ENCODE results near the gene MXRA7. TPM values are rescaled to one million over a fixed set of nuclear protein-coding genes. Genes with fewer than 3 reads are reported as not detected.
A peak's percentile ranks its signal among the peaks of the same experiment; 100 is the strongest.
"Not testable (repeated sequence)": the region's sequence is repeated elsewhere in the genome, so short reads cannot be mapped to it uniquely, and the experiment has no call there.

Gene MXRA7, protein sequence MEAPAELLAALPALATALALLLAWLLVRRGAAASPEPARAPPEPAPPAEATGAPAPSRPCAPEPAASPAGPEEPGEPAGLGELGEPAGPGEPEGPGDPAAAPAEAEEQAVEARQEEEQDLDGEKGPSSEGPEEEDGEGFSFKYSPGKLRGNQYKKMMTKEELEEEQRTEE
- total RNA-seq (2014; rRNA removed; shearing (Covaris generic)) = 93.4 and 96.7 TPM in 2 replicates

DNA sequence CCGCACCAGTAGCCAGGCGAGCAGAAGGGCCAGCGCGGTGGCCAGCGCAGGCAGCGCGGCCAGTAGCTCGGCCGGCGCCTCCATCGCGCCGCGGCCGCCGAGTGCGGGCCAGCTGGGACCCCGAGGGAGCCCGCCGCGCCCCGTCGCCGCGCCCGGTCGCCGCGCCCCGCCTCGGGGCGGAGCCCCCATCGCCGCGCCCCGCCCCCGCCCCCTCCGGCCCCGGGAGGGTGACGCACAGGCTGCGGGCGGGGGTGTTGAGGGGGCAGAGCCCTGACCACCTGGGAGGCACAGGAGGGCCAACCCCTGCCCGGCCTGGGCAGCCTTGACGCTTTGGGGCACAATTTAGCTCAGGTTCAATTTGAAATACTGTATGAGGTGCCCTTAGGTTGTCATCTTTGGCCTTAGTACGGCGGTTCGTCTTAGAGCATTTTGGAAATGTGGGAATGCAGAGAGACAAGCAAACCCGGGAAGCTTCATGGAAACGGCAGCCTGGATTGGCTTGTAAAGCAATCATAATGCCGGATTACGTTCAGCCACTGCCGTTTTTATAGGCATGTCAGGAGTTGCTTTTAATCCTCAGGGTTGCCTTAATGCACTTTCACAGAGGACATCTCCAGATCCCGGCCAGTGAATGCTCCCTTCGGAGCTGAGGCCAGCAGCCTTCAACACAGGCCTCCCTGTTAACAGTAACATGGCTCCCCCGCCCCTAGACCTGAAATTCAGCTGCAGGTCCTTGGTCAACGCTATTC lies at the start of gene MXRA7:
MXRA7 (minus strand) TSS at position 103 of the 749 bp plus-strand sequence; CDS start at position 84, 19 bp downstream.
- in situ Hi-C loops (cut with HindIII; ENCODE audit: low sequenced_read_pairs) = no loop called here
- DNase-seq (ENCODE audit: low spot score) = peak; percentile 82

DNA sequence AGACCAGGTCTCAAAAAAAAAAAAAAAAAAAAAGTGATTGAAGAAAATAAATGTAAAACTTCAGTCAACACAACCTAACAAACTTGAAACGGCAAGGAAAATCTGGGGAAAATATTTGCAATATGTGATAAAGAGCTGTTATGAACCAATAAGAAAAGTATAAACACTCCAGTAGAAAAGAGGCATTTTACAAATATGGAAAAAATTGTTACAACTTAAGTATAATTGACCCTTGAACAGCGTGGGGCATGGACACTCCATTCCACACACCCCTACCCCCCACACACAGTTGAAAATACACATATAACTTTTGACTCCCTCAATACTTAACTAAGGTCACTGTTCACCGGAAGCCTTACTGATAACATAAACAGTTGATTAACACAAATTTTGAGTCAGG lies 47.8 kb upstream of the MXRA7 start:
- DNase-seq (ENCODE audit: low spot score) = no peak

DNA sequence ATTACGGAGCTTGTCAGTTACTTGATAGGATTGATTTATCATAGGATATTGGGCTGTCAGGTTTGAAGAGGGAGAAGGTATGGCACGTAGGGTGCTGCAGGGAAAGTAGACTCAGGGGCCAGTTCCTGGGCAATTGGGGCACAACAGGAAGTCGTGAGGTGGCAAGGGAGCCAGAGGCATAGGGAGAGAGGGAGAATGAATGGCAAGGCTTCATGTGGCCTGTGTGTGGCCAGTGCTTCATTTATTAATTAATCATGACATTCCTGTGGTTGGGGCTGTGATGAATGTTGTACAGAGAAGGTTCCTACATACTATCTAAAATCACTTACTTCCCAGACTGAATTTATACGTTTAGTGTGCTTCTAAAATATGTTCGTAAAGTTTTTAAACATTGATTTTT lies 46.5 kb upstream of the MXRA7 start:
- no peak for DNase-seq (ENCODE audit: low spot score)
- in situ Hi-C loops (cut with HindIII; ENCODE audit: low sequenced_read_pairs) = no loop called here

More for the DNA sequence above, 47.8 kb upstream of the MXRA7 start:
- in situ Hi-C loops (cut with HindIII; ENCODE audit: low sequenced_read_pairs) = no loop called here

DNA sequence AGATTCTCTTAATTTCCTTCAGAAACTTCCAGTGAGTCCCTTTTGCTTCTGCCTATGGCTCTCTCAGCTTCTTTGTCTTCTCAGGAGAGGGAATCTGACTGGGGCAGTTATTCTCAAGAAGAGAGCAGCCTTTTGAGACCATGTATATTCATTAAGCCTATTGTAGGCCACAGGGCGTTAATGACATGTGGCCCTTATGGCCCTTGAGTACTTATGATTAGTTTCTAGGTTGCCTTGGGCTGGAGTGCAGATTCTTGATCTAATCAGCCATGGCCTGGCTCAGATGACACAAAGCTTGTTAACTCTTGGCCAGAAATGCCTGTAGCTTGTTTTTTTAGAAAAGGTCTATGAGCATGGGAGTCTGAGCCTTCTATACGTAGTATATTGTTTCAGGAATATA lies 44.5 kb upstream of the MXRA7 start:
- in situ Hi-C loops (cut with HindIII; ENCODE audit: low sequenced_read_pairs) = no loop called here
- no peak for DNase-seq (ENCODE audit: low spot score)

DNA sequence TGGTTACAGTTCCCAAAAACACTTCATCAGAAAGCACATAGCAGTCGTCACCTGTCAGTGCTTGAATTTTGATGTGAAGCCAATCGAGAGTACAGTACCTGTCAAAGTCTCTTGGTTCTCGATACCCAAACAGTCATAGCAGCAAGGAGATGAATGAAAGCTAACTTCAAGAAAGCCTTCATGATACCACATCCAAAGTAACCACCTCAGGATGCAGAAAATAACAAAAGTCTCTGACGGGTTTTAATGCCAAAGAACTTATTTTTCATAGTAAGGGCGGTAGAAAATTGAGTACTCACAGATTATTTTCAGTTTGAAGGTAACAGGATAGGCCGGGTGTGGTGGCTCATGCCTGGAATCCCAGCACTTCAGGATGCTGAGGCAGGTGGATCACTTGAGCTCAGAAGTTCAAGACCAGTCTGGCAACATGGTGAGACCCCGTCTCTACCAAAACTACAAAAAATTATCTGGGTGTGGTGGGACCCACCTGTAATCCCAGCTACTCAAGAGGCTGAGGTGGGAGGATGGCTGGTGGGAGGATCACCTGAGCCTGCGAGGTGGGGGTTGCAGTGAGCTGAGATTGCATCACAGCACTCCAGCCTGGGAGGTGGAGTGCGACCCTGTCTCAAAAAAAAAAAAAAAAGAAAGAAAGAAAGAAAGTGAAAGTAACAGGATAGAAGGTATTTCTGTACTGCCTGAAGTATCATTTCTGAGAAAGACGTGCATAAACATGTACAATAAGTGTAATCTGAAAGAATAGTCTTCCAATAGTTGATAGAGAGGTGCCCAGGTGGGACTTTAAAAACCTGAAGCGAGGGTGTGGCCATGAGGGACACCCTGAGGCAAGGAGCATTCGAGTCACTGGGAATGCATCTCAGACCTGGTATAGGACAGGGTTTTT lies 42.5 kb upstream of the MXRA7 start:
- no peak for DNase-seq (ENCODE audit: low spot score)
- in situ Hi-C loops (cut with HindIII; ENCODE audit: low sequenced_read_pairs) = no loop called here

DNA sequence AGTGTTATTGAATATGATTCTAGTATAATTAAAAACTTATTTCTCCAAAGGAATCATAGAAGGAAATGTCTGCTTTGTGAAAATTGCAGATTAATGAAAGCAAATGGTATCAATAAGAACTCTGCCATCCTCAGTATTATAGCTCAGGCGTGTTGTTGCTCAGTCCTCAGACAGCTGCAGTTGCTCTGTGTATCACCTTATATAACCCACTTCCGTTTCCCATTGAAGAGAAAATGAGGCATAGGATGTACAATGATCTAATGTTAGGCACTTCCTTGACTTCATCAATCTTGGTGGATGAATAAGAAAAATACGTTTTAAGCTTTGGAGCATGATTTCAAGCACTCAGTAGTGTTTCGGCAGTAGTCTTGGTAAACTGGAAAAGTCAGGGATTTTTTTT lies 41.2 kb upstream of the MXRA7 start:
- DNase-seq (ENCODE audit: low spot score) = no peak
- in situ Hi-C loops (cut with HindIII; ENCODE audit: low sequenced_read_pairs) = no loop called here

DNA sequence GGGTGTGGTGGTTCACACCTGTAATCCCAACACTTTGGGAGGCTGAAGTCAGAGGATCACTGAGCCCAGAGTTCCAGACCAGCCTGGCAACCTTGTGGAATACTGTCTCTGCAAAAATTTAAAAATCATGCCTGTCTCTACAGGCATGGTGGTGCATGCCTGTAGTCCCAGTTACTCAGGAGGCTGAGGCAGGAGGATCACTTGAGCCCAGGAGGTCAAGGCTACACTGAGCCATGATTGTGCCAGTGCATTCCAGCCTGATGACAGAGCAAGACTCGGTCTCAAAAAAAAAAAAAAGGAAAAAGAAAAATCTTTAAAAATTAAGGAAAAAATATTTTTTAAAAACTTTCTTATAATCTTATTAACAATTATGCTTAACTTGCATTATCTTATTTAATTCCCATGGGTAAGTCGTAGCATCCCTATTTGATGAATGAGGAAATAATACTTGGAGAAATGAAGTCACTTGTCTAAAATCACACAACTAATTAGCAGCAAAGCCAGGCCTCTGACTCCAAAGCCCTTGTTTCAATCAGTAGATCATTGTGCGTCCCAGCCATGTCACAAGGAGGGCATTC lies 40.7 kb upstream of the MXRA7 start:
- in situ Hi-C loops (cut with HindIII; ENCODE audit: low sequenced_read_pairs) = no loop called here
- no peak for DNase-seq (ENCODE audit: low spot score)

DNA sequence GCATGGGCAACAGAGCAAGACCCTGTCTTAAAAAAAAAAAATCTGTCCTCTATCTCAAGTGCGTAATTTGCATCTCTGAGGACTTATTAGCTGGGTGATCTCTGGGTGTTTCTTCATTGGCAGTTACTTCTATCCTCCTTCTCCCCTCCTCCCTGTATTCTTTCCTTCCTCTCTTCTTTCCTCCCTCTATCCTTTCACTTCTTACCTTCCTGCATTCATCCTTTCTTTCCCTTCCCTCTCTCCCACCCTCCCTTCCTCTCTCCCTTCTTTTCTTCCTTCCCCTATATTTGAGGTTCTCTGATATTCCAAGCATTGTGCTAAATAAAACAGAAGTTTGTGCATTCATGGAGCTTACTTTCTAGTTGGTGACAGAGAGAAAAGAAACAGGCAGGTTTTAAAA lies 37.9 kb upstream of the MXRA7 start:
- DNase-seq (ENCODE audit: low spot score) = no peak
- in situ Hi-C loops (cut with HindIII; ENCODE audit: low sequenced_read_pairs) = no loop called here

DNA sequence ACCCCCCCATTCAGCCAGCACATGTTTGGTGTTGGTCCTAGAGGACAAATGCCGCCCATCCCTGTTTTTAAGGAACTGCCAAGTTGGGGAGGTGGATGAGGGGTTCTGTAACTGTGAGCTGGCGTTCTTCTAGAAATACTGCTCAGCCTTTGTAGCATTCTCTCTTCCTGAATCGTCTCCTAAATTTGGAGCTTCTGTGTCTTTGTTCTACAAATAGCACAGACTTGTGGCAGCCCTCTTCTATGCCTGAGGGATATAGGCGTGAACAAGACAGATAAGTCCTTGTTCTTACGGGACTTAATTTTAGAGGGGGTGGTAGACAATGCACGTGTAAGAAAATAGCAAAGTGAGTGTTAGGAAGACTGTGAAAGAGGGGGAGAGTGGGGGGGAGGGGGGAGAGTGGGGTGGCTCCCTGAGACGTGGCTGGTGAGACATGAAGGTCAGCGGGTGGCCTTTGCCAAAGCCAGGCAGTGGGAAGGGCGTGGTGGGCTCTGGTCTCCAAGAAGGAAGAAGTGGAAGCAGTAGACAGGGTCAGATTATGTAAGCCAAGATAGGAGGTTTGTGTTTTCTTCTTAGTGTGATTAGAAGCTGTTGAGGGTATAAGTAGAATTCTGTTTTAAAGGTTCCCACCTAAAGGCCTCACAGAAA lies 37.1 kb upstream of the MXRA7 start:
- no peak for DNase-seq (ENCODE audit: low spot score)
- in situ Hi-C loops (cut with HindIII; ENCODE audit: low sequenced_read_pairs) = no loop called here

DNA sequence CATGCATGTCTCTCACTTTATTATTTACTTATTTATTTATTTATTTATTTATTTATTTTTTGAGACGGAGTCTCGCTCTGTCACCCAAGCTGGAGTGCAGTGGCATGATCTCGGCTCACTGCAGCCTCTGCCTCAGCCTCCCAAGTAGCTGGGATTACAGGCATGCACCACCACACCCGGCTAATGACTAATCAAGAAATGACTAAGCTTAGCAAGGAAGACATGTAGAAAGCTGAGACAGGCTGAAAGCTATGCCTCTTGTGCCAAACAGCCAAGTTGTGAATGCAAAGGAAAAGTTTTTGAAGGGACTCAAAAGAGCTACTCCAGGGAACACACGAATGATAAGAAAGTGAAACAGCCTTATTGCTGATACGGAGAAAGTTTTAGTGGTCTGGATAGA lies 35.0 kb upstream of the MXRA7 start:
- DNase-seq (ENCODE audit: low spot score); in situ Hi-C loops (cut with HindIII; ENCODE audit: low sequenced_read_pairs): not testable (repeated sequence)

DNA sequence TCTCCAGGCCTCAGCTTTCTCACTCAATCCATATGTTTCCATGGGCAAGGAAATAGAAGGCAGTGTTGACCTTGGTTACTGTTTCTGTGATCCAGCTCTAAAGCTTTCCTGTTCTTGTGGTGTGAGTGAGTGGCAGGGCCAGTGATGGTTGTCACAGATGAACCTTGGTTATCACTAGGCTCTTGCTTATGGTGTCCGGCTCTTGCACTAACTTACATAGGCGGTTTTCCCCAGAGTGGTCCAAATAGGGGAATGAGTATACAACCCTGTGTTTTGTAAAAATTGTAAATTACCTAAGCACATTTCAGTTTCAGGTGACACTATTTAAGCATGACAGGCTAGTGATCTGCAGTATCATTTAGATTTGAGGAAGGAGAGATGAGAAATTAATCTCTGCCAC lies 34.0 kb upstream of the MXRA7 start:
- in situ Hi-C loops (cut with HindIII; ENCODE audit: low sequenced_read_pairs) = no loop called here
- no peak for DNase-seq (ENCODE audit: low spot score)

DNA sequence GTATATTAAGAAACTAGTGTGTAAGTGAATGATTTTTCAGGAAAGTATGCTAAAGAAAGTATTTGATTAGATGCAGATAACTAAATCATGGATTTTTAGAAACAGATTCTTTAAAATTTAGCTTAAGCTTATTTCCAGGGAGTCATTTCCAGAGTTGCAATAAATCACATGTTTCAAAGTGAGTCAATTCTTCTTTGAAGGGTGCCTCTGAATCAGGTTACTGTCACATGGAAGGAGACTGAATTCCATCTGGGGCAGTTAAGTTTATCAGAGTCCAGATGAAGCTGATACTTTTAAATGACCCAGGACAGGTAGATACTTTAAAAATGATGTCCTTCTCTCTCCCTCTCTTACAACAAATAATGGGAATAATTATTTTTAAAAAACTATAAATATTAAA lies 32.2 kb upstream of the MXRA7 start:
- in situ Hi-C loops (cut with HindIII; ENCODE audit: low sequenced_read_pairs) = no loop called here
- DNase-seq (ENCODE audit: low spot score) = no peak

DNA sequence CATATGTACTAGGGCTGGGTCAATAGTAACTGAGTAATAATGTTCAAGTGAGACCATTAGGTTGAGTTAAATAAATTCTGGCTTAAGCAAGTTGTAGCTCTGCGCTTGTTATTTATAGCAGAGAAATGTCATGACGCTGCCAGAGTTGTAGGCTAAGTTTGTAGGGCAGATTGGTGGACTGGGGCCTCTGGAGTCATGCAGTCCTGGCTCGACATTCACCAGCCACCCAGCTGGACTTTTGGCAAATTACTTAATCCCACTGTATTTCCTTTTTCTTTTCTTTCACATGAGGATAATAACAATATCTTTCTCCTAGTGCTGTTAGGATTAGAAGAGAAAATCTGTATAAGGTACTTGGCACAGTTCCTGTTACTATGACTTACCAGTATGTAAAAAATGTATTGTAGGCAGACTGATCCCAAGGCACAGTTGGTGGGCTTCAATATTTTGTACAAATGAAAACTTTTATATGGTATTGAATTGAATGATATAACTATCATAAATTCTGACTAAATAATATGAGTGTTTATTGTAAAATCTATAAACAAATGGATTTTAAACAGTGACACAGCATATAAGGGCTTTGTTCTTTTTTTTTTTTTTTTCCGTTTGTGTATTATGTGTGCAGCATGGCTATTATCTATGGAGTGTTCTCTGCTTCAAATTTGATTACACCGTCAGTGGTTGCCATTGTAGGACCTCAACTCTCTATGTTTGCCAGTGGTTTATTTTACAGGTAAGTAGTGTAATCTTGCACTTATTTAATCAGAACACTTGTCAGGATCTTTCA lies 29.8 kb upstream of the MXRA7 start:
- DNase-seq (ENCODE audit: low spot score) = no peak
- in situ Hi-C loops (cut with HindIII; ENCODE audit: low sequenced_read_pairs) = no loop called here

DNA sequence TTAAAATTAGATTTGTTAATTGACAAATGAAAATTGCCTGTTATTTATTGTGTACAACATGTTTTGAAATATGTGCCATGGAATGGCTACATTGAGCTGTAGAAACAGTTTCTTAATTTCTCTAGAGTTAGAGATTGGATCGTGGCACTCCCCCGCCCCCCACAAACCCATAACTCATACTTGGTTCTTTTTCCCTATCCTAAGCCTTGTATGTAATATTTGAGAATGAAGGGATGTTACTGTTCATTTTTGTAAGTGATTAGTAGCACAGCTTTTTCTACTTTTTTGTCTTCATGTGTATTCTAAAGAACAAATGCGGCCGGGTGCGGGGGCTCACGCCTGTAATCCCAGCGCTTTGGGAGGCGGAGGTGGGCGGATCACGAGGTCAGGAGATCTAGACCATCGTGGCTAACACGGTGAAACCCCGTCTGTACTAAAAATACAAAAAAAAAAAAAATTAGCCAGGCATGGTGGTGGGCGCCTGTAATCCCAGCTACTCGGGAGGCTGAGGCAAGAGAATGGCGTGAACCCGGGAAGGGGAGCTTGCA lies 28.9 kb upstream of the MXRA7 start:
- in situ Hi-C loops (cut with HindIII; ENCODE audit: low sequenced_read_pairs); DNase-seq (ENCODE audit: low spot score): not testable (repeated sequence)

DNA sequence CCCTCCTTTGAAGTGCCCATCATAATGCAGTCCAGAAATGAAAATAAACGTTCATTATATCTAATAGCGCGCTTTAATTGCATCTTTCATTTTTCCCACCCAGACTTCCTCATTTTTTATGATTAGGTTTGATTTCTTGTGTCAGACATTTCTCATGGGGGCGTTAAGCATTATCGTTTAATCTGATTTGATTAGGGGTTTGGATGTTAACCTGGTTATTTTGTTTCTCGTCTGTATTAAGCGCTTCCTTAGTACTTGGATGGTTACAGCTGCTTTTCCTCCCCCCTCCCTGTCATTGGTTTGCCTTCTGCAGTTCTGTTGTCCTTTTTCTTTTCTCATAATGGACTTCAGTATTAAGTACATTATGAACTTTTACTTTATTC lies 27.7 kb upstream of the MXRA7 start:
- in situ Hi-C loops (cut with HindIII; ENCODE audit: low sequenced_read_pairs) = no loop called here
- peak; percentile 29 for DNase-seq (ENCODE audit: low spot score)

DNA sequence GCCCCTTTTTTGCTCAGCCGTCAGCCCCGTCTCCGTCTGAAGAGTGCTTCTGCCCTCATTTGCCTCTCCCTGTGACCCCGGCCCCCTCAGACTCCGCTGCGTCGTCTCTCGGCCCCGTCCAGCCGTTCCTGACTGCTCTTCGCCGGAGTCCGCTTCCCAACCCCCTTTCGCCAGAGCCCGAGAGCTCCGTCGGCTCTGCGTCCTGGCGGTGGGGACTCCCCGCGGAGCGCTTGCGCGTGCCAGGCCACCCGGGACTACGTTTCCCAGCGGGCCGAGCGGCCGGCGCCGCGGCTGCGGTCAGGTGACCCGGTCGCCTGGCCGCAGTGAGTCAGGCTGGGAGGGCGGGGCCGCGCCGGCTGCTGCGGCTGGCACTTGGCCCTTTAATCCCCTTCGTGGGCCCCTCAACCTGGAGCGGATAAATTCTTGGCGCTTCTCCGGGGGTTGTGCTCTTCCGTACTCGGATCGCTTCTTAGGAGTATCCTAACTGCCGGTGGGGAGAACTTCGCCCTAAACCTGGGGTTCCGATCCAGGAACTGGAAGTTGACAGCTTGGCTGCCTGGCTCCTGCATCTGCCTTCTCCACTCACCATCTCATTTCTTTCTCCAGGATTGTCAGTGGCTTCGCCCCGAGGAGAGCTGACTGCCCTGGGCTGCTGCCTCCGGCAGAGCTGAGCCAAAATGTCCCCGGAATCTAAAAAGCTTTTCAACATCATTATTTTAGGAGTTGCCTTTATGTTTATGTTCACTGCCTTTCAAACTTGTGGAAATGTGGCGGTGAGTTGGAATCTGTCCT lies 27.1 kb upstream of the MXRA7 start, which contains the start of gene MFSD11:
MFSD11 (plus strand) TSS at position 444 of the 792 bp plus-strand sequence; CDS start at position 678, 234 bp downstream.
- in situ Hi-C loops (cut with HindIII; ENCODE audit: low sequenced_read_pairs) = no loop called here
- peak; percentile 87 for DNase-seq (ENCODE audit: low spot score)

DNA sequence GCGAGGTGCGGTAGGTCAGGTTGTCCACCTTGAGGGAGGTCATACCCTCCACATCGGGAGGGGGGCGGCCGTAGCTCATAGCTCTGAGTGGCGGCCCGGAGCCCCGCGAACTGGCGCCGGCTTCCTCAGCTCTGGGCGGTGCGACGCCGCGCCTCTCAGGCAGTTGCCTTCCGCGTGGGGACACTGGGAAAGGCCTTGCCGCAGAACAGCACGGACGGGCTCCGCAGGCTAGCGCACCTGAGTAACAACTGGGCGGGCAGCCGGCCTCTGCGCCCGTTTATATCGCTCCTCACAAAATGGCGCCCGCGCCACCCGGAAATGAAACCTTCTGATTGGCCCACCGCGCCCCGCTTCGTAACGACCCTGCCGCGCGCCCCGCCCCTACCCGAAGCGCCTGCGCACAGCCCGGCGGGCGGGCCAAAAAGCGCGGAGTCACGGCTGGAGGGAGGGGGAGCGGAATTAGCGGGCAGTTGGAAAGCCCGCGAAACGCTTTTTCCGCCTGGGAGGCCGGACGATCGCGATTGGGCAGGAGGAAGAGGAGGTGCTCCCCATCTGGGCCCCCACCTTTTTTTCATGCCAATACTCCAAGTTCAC lies 26.4 kb upstream of the MXRA7 start, which contains the start of gene SRSF2:
SRSF2 (minus strand) TSS at position 250 of the 594 bp plus-strand sequence; CDS start at position 79, 171 bp downstream.
- in situ Hi-C loops (cut with HindIII; ENCODE audit: low sequenced_read_pairs) = no loop called here
- peak; percentile 98 for DNase-seq (ENCODE audit: low spot score)

All from G401 (cell line).